ENCODE results near the gene RGS3. TPM values are rescaled to one million over a fixed set of nuclear protein-coding genes. Genes with fewer than 3 reads are reported as not detected.

The RGS3 gene
- total RNA-seq, 2 donors from 2014 or later, result 170 to 202 TPM

DNA sequence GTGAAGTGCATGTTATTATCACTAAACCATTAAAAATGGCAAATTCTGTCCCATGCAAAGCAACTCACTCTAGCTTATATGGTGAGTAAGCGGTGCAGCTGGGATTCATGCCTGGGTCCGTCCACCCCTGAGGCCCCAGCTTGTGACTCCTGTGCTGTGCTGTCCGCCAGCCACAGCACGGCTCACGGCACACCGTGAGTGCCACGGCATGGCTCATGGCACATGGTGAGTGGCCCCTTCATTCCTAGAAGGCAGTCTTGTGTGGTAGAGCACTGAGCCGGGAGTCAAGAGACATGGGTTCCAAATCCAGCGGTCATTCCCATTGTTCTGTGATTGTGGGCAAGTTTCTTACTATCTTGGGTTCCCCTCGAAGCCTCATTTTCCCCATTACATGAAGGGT, 18.8 kb downstream of the RGS3 start:
- no peak for ATAC-seq (ENCODE audit: insufficient number of reproducible peaks, low FRiP score, low read depth)
- no peaks in the 10 kb centered on the region for H3K27me3 ChIP-seq (replicated peaks; ENCODE audit: insufficient read depth)
- peaks cover 33 to 89% of the 10 kb centered on the region in 2 donors for H3K4me1 ChIP-seq (ENCODE audit: control insufficient read depth in 1 of 2, low read depth in 2 of 2)
- no peaks in the 10 kb centered on the region for H3K9me3 ChIP-seq
- H3K27ac ChIP-seq, result peak overlapping the region; percentile 83 to 90
- H3K36me3 ChIP-seq, result no peaks in the 10 kb centered on the region
- TF ChIP-seq, protein P1, sequence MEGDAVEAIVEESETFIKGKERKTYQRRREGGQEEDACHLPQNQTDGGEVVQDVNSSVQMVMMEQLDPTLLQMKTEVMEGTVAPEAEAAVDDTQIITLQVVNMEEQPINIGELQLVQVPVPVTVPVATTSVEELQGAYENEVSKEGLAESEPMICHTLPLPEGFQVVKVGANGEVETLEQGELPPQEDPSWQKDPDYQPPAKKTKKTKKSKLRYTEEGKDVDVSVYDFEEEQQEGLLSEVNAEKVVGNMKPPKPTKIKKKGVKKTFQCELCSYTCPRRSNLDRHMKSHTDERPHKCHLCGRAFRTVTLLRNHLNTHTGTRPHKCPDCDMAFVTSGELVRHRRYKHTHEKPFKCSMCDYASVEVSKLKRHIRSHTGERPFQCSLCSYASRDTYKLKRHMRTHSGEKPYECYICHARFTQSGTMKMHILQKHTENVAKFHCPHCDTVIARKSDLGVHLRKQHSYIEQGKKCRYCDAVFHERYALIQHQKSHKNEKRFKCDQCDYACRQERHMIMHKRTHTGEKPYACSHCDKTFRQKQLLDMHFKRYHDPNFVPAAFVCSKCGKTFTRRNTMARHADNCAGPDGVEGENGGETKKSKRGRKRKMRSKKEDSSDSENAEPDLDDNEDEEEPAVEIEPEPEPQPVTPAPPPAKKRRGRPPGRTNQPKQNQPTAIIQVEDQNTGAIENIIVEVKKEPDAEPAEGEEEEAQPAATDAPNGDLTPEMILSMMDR (IDR thresholded peaks at IDR 0.05), result no peak
- DNase-seq (ENCODE audit: low spot score), result no peak
- no peak overlapping the region for H3K4me3 ChIP-seq

DNA sequence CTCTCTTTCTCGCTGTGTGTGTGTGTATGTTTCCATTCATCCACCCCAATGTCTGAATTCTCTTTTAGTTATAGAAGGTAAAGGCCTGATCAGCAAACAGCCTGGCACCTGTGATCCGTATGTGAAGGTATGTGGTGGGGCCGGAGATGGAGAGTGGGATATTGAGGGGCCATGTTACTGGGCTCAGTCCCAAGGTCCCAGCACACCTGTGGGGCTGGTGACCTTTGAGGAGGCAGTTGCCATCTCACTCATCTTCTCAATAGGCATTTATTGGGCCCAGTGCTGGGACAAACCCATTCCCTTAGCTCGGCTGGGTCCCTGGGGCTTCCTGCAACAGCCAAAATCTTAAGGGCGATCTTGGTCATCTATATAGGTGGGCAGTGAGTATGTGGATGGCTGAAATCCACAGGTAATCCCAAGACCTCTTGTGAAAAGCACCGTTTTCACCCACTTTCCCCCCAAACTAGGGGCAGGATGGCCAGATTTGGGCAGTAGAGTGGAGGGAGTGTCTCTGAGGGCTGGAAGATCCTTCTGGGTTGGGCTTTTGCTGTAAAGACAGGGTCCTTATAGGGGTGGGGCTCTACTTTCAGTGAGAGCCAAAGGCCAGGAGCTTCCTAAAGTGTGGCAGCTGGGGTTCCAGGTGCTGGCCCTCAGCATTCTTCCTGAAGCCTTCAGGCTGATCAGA, 19.6 kb downstream of the RGS3 start:
- H3K27me3 ChIP-seq (replicated peaks; ENCODE audit: insufficient read depth), result no peaks in the 10 kb centered on the region
- peak overlapping the region; percentile 83 to 90 for H3K27ac ChIP-seq
- ATAC-seq (ENCODE audit: insufficient number of reproducible peaks, low FRiP score, low read depth) (no peak), DNase-seq (ENCODE audit: low spot score) (no peak)
- no peak overlapping the region for H3K4me3 ChIP-seq
- peaks cover 35 to 86% of the 10 kb centered on the region in 2 donors for H3K4me1 ChIP-seq (ENCODE audit: control insufficient read depth in 1 of 2, low read depth in 2 of 2)
- TF ChIP-seq, protein P1 (IDR thresholded peaks at IDR 0.05), result no peak
- no peaks in the 10 kb centered on the region for H3K36me3 ChIP-seq
- H3K9me3 ChIP-seq, result no peaks in the 10 kb centered on the region

- peaks cover 39 to 86% of the 10 kb centered on the region in 2 donors for H3K4me1 ChIP-seq (ENCODE audit: control insufficient read depth in 1 of 2, low read depth in 2 of 2)
- DNase-seq (ENCODE audit: low spot score) (no peak), ATAC-seq (ENCODE audit: insufficient number of reproducible peaks, low FRiP score, low read depth) (no peak)
- TF ChIP-seq, protein P1 (IDR thresholded peaks at IDR 0.05), result no peak
- H3K9me3 ChIP-seq, result no peaks in the 10 kb centered on the region
- no peaks in the 10 kb centered on the region for H3K27me3 ChIP-seq (replicated peaks; ENCODE audit: insufficient read depth)
- H3K4me3 ChIP-seq, result no peak overlapping the region
- no peaks in the 10 kb centered on the region for H3K36me3 ChIP-seq
- peak overlapping the region; percentile 83 to 90 for H3K27ac ChIP-seq
Observed at GRCh38 chr9:113483676-113484257, 20.2 kb downstream of the RGS3 start.

GRCh38 chr9:113484258-113484730, 20.8 kb downstream of the RGS3 start:
- no peaks in the 10 kb centered on the region for H3K27me3 ChIP-seq (replicated peaks; ENCODE audit: insufficient read depth)
- no peaks in the 10 kb centered on the region for H3K36me3 ChIP-seq
- TF ChIP-seq, protein P1 (IDR thresholded peaks at IDR 0.05), result no peak
- H3K4me3 ChIP-seq, result peak overlapping the region; percentile 46
- H3K9me3 ChIP-seq, result no peaks in the 10 kb centered on the region
- H3K27ac ChIP-seq, result peak overlapping the region; percentile 83 to 90
- ATAC-seq (ENCODE audit: insufficient number of reproducible peaks, low FRiP score, low read depth) (peak; percentile 58), DNase-seq (ENCODE audit: low spot score) (no peak)
- H3K4me1 ChIP-seq (ENCODE audit: control insufficient read depth in 1 of 2, low read depth in 2 of 2), result peaks cover 42 to 87% of the 10 kb centered on the region in 2 donors

GRCh38 chr9:113485761-113486115, 22.2 kb downstream of the RGS3 start:
- Histone ChIP-seq H3K9me3 (no peaks in the 10 kb centered on the region), H3K4me1 (ENCODE audit: control insufficient read depth in 1 of 2, low read depth in 2 of 2) (peaks cover 42 to 83% of the 10 kb centered on the region in 2 donors), H3K4me3 (peak overlapping the region; percentile 46), H3K36me3 (no peaks in the 10 kb centered on the region), H3K27ac (peak overlapping the region; percentile 83 to 90), H3K27me3 (replicated peaks; ENCODE audit: insufficient read depth) (no peaks in the 10 kb centered on the region)
- TF ChIP-seq, protein P1 (IDR thresholded peaks at IDR 0.05), result no peak
- ATAC-seq (ENCODE audit: insufficient number of reproducible peaks, low FRiP score, low read depth), result no peak
- no peak for DNase-seq (ENCODE audit: low spot score)

Measured in thoracic aorta (tissue), 2 donors.